Spinal cord (tissue), 10 donors: Measurements from ENCODE around the gene AIDA. TPM values are rescaled to one million over a fixed set of nuclear protein-coding genes. Genes with fewer than 3 reads are reported as not detected.

Source experiments
- DNase-seq, 6 donors: peaks; one replicate each; pipeline versions ENCODE4 v3.0.0 to v3.0.0-alpha.2; 2013 to 2015; ENCODE audit warnings: low spot score in 6 of 6, low read depth in 4 of 6
- H3K27ac ChIP-seq: one replicate; pipeline ENCODE4 v1.5.1; 2013; ENCODE audit warnings: low read depth, low read length, control low read depth
- H3K27me3 ChIP-seq: one replicate; pipeline ENCODE4 v1.6.1; 2013; ENCODE audit warnings: low read length; ENCODE audit not compliant: control insufficient read depth, insufficient read depth
- H3K36me3 ChIP-seq: one replicate; pipeline ENCODE4 v1.6.1; 2013; ENCODE audit warnings: low read length; ENCODE audit not compliant: control insufficient read depth, insufficient read depth
- H3K4me1 ChIP-seq: one replicate; pipeline ENCODE4 v1.6.1; 2013; ENCODE audit warnings: low read length; ENCODE audit not compliant: control insufficient read depth, insufficient read depth
- H3K4me3 ChIP-seq: one replicate; pipeline ENCODE4 v1.5.1; 2013; ENCODE audit warnings: low read depth, low read length, control low read depth
- H3K9me3 ChIP-seq: one replicate; pipeline ENCODE4 v1.6.1; 2013; ENCODE audit warnings: low read length; ENCODE audit not compliant: control insufficient read depth, insufficient read depth
- WGBS: methylation state at CpG from one replicate; pipeline ENCODE4 v1.1.5; 2013; ENCODE audit warnings: missing lambda C conversion rate; ENCODE audit not compliant: insufficient coverage; 5-methylcytosine and 5-hydroxymethylcytosine counted together
- polyA plus RNA-seq, 2 donors: library from polyadenylated mRNA; unstranded; fragments of 120-200 nt; gene quantifications; one replicate each; pipeline ENCODE4 v1.2.1, GENCODE V29; 2013; ENCODE audit not compliant: insufficient read length in 2 of 2
- total RNA-seq, 2 donors: library from RNA; depleted of rRNA in 1 of 2; stranded (reverse); fragments of 120-200 nt in 1 of 2; fragments of >200 nt in 1 of 2; gene quantifications; one replicate each; pipeline versions ENCODE4 v1.2.3 to v1.2.4, GENCODE V29; 2013 to 2014
- donor health status: healthy.

Gene AIDA
- total and polyA plus RNA-seq, 4 donors = 35.3 to 86.8 (median 72.5) TPM

DNA sequence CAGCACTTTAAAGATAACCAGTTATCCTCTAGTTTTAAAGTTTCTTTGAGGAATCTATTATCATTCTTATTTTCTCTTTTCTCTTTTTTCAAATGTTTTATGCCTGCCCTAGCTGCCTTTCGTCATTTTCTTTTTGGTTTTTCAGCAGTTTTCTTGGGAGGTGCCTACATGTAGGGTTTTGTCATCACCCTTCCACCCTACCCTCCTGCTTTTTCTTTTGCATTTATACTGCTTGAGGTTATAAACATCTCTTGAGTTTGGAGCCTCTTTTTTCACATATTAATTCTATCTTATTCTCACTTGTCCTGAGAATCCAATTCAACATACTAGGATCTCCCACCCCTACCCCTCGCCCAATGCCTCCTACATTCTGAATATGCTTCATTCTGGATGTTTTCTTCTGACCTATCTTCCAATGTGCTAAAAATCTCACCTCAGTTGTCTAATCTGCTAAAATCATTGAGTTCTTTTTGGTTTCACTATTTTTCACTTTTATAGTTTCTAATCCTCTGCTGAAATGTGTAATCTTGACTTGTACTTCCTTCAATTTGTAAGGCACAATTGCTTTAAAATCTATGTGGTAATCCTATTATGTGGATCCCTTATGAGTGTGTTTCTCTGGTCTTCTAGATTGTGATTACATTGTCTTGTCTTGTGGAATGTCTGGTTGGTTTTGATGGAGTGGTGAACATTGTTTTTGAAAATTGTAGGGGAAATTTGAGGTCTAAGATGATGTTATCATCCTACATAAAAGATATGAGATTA is 55.7 kb downstream of the AIDA start:
- no peaks in the 10 kb centered on the region for H3K9me3 ChIP-seq
- no peak overlapping the region for H3K4me3 ChIP-seq
- peaks cover 14% of the 10 kb centered on the region for H3K36me3 ChIP-seq
- WGBS = 88% methylated on average over 1 of the region's 2 CpGs
- H3K27ac ChIP-seq = no peak overlapping the region
- no peaks in the 10 kb centered on the region for H3K4me1 ChIP-seq
- DNase-seq = no peak
- no peaks in the 10 kb centered on the region for H3K27me3 ChIP-seq

DNA sequence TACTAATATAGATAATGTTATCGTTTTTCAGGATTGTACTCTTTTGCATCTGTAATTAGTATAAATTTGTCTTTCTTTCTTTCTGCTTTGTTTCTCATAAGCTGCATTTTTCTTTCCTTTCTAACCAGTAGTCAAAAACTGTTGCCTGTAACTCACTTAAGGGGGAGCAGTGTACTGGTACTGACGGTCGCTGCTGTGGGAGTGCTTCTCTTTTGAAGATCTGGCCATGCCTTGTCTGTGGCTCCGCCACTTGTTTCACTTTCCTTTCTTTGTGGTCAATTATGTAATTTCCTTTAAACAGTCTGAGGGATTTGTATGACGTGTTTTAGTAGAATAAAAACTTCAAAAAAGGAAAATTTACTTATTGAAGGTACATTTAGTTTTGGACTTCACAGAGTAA is 57.4 kb downstream of the AIDA start:
- no peaks in the 10 kb centered on the region for H3K4me1 ChIP-seq
- H3K9me3 ChIP-seq = no peaks in the 10 kb centered on the region
- H3K27ac ChIP-seq = no peak overlapping the region
- peaks cover 10% of the 10 kb centered on the region for H3K36me3 ChIP-seq
- no peak overlapping the region for H3K4me3 ChIP-seq
- no peak for DNase-seq
- H3K27me3 ChIP-seq = no peaks in the 10 kb centered on the region
- 60% methylated on average over 1 of the region's 5 CpGs for WGBS

DNA sequence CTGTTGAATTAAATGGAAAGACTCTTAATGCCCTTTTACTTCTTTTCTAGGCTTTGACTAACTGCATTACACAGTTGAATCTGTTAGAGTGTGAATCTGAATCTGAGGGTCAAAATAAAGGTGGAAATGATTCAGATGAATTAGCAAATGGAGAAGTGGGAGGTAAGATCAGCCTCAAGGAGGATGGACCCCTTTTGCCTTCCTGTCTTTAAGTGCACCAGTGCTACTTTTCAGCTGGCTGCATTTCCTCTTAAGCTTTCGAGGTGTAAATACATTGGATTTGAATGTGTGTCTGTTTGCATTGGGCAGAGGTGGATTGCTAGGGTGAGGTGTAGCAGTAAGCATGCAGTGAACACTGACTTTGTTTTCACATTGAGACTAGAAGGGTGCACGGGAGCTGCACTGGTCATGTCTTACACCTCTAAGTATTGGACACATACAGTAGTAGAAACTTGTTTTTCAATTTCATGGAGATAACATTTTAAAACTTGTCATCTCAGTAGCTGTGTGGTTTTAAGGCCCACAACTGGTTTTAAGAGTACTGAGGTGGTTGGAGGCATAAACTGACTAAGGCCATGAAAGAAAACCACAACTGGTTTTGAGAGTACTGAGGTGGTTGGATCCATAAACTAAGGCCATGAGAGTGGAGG is 59.0 kb downstream of the AIDA start:
- no peaks in the 10 kb centered on the region for H3K9me3 ChIP-seq
- H3K36me3 ChIP-seq = peaks cover 14% of the 10 kb centered on the region
- WGBS = 87% methylated on average over 1 of the region's 2 CpGs
- H3K4me1 ChIP-seq = no peaks in the 10 kb centered on the region
- no peak for DNase-seq
- no peak overlapping the region for H3K27ac ChIP-seq
- no peaks in the 10 kb centered on the region for H3K27me3 ChIP-seq
- H3K4me3 ChIP-seq = no peak overlapping the region

- no CpG with 5 or more reads among the region's 1 CpG for WGBS
- Histone ChIP-seq H3K9me3 (no peaks in the 10 kb centered on the region), H3K4me1 (no peaks in the 10 kb centered on the region), H3K27me3 (no peaks in the 10 kb centered on the region), H3K27ac (no peak overlapping the region), H3K4me3 (no peak overlapping the region), H3K36me3 (peaks cover 14% of the 10 kb centered on the region)
- DNase-seq = no peak
Measured at GRCh38 chr1:222652676-222653075, 59.6 kb downstream of the AIDA start.

DNA sequence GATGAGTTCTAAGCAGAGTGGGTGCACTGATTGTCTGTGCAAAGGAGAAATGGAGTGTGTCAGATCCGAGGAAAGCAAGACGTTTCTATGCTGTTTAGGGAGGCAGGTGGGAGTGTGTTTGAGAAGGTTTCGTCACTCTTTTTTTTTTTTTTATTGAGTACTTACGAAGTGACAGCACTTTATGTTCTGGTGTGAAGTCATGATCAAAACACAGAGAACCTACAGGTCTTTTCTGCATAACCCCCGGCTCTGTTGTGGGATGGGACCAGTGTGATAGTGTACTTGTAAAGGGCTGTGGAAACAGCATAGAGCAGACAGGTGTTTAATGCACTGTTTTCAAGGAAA is 67.7 kb downstream of the AIDA start:
- no peak for DNase-seq
- Histone ChIP-seq H3K4me1 (peaks cover 2% of the 10 kb centered on the region), H3K36me3 (peaks cover 7% of the 10 kb centered on the region), H3K27me3 (no peaks in the 10 kb centered on the region), H3K27ac (peak overlapping the region; percentile 96), H3K9me3 (no peaks in the 10 kb centered on the region), H3K4me3 (peak overlapping the region; percentile 99)
- WGBS = 12% methylated on average over 5 of the region's 5 CpGs

- no peaks in the 10 kb centered on the region for H3K27me3 ChIP-seq
- H3K4me3 ChIP-seq = peak overlapping the region; percentile 99
- H3K9me3 ChIP-seq = no peaks in the 10 kb centered on the region
- under 1% methylated on average over 42 of the region's 42 CpGs for WGBS
- DNase-seq = peak; percentile 89 to 99 (median 96)
- peaks cover 3% of the 10 kb centered on the region for H3K36me3 ChIP-seq
- H3K4me1 ChIP-seq = peaks cover 2% of the 10 kb centered on the region
- peak overlapping the region; percentile 96 for H3K27ac ChIP-seq
Measured at GRCh38 chr1:222643938-222644635, 68.2 kb downstream of the AIDA start.

DNA sequence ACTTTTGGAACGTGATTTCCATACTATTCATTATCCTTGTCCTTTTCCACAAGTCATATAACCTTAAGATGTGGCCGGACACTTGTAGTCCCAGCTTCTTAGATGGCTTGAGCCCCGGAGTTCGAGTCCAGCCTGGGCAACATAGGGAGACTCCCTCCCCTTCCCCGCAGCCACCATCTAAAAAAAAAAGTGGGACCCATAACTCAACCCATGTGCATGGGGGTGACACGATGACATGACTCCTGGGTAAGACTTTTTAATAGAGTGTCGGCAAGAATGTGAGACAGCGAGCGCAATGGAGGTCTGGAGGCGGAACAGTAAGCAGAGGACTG is 68.7 kb downstream of the AIDA start:
- Histone ChIP-seq H3K27me3 (no peaks in the 10 kb centered on the region), H3K36me3 (peaks cover 3% of the 10 kb centered on the region), H3K9me3 (no peaks in the 10 kb centered on the region), H3K4me3 (peak overlapping the region; percentile 99), H3K4me1 (peaks cover 2% of the 10 kb centered on the region), H3K27ac (peak overlapping the region; percentile 96)
- no peak for DNase-seq
- WGBS = 8% methylated on average over 9 of the region's 10 CpGs

- H3K36me3 ChIP-seq = peaks cover 6% of the 10 kb centered on the region
- DNase-seq = no peak
- no CpG with 5 or more reads among the region's 1 CpG for WGBS
- H3K4me1 ChIP-seq = peaks cover 2% of the 10 kb centered on the region
- H3K9me3 ChIP-seq = no peaks in the 10 kb centered on the region
- no peak overlapping the region for H3K27ac ChIP-seq
- no peaks in the 10 kb centered on the region for H3K27me3 ChIP-seq
- no peak overlapping the region for H3K4me3 ChIP-seq
Measured at GRCh38 chr1:222642468-222642867, 69.8 kb downstream of the AIDA start.

DNA sequence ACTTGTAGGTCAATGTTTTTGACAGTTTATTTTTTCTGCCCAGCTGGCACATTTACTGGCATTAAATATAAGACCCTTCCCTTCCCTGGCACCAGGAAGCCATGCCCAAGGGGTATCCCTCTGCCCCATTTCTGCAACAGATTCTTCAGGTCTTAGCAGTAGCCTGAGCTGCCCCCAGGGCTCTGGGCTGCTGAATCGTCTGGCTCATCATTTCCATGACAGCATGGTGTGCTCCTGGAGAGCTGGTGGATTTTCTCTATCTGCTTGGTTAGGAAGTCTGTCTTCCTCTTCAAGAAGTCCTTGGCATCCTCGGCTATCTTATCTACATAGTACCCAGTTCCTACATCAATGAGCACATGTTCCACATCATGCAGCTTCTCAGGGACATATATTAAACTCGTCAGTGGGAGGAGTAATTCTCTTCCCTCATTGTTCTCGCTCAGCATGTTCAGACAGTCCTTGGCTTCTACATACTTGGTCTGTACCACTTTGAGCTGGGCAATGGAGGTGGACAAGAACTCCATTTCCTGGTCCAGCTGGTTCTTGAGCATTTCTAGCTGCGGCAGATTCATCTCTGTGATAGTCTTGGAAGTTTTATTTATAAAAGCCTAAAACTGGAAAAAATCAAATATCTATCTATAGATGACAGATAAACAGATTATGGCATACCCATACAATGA is 70.9 kb downstream of the AIDA start:
- Histone ChIP-seq H3K4me1 (peaks cover 2% of the 10 kb centered on the region), H3K36me3 (peaks cover 10% of the 10 kb centered on the region), H3K4me3 (no peak overlapping the region), H3K27ac (no peak overlapping the region), H3K9me3 (no peaks in the 10 kb centered on the region), H3K27me3 (no peaks in the 10 kb centered on the region)
- 40% methylated on average over 1 of the region's 5 CpGs for WGBS
- DNase-seq = no peak
